HG03457 (cell line): ENCODE measurements around the gene BRPF1.

Experiments used
- ATAC-seq: cut with Tn5 transposase; IDR thresholded peaks from one replicate; pipeline ENCODE4 v1.9.1; 2021; ENCODE audit warnings: moderate number of reproducible peaks; ENCODE audit not compliant: unreplicated experiment

Gene BRPF1

GRCh38 chr3:9730657-9731205, 804 bp upstream of the BRPF1 start:
- ATAC-seq: peak; percentile 29

- ATAC-seq: no peak
Observed at GRCh38 chr3:9732080-9732739, 675 bp downstream of the BRPF1 start.

- ATAC-seq: no peak
Observed at GRCh38 chr3:9732740-9733115, 1.2 kb downstream of the BRPF1 start.

- no peak for ATAC-seq
Observed at GRCh38 chr3:9736831-9737230, 5.3 kb downstream of the BRPF1 start.

- ATAC-seq: no peak
Observed at GRCh38 chr3:9739181-9739580, 7.6 kb downstream of the BRPF1 start.

- no peak for ATAC-seq
Observed at GRCh38 chr3:9742560-9742959, 11.0 kb downstream of the BRPF1 start.

- no peak for ATAC-seq
Observed at GRCh38 chr3:9743548-9743947, 12.0 kb downstream of the BRPF1 start.

- no peak for ATAC-seq
Observed at GRCh38 chr3:9744162-9744561, 12.6 kb downstream of the BRPF1 start.

- no peak for ATAC-seq
Observed at GRCh38 chr3:9745521-9745920, 14.0 kb downstream of the BRPF1 start.

GRCh38 chr3:9746330-9746729, 14.8 kb downstream of the BRPF1 start:
- ATAC-seq: no peak

- no peak for ATAC-seq
Observed at GRCh38 chr3:9747267-9747666, 15.7 kb downstream of the BRPF1 start.

- no peak for ATAC-seq
Observed at GRCh38 chr3:9748031-9748430, 16.5 kb downstream of the BRPF1 start.

- ATAC-seq: no peak
Observed at GRCh38 chr3:9749296-9749644, 17.7 kb downstream of the BRPF1 start.

GRCh38 chr3:9749645-9750555, 18.4 kb downstream of the BRPF1 start, which contains the start of gene OGG1:
OGG1 (plus strand) TSS chr3:9749952; CDS start chr3:9750287, 335 bp downstream.
- peak; percentile 80 for ATAC-seq

GRCh38 chr3:9750556-9751411, 19.2 kb downstream of the BRPF1 start:
- no peak for ATAC-seq

GRCh38 chr3:9754678-9755077, 23.1 kb downstream of the BRPF1 start:
- ATAC-seq: no peak

GRCh38 chr3:9757427-9757826, 25.9 kb downstream of the BRPF1 start:
- ATAC-seq: no peak

GRCh38 chr3:9760779-9761505, 29.4 kb downstream of the BRPF1 start:
- no peak for ATAC-seq

GRCh38 chr3:9761919-9762318, 30.4 kb downstream of the BRPF1 start:
- no peak for ATAC-seq

- ATAC-seq: no peak
Observed at GRCh38 chr3:9762871-9763270, 31.3 kb downstream of the BRPF1 start.
